HG03354 (cell line): Measurements from ENCODE around the gene RMND5A.

Experiments
- ATAC-seq: cut with Tn5 transposase; IDR thresholded peaks from one replicate; pipeline ENCODE4 v1.9.1; 2021; ENCODE audit warnings: mild to moderate bottlenecking; ENCODE audit not compliant: unreplicated experiment, poor library complexity, severe bottlenecking

Gene RMND5A

DNA sequence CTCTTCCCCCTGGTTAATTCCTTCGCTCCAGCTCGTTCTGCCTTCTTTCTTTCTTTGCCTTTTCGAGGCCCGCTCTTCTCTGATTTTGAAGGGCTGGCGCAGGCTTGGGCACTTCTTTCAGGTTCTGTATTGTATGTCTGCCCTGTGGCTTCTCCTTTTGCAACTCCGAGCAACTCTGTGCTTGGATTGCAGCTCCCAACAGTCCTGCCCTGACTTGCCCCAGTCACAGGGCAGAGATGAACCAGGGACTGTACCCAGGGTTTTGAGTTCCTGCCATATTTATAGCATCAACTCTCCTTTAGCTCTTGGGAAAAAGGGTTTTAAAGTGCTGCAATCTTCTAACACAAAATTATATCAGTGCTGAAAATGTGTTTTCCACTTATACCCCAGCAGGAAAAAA, 101.8 kb downstream of the RMND5A start:
- ATAC-seq = no peak

DNA sequence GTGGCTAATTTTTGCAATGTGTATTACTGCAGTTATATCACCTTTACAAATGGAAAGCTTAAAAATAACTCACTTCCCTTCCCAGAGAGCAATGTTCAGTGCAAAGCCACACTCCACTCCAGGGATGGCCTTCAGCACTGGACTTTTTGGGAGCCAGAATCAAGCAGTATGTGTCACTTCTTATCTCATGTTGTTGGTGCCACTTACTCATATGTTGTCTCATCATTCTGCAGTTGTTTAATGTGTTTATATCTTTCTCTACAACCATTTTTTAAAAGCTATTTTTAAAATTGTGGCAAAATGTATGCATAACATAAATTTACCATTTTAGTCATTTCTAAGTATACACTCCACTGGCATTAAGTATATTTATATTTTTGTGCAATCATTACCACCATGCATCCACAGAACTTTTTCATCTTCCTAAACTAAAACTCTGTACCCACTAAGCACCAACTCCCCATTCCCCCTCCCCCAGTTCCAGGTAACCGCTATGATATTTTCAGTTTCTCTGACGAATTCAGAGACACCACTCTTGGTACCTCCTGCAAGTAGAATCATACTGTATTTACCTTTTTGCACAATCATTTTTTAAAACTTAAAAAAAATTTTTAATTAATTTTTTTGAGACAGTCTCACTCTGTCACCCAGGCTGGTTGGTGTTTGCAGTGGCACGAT, 102.7 kb downstream of the RMND5A start:
- no peak for ATAC-seq

DNA sequence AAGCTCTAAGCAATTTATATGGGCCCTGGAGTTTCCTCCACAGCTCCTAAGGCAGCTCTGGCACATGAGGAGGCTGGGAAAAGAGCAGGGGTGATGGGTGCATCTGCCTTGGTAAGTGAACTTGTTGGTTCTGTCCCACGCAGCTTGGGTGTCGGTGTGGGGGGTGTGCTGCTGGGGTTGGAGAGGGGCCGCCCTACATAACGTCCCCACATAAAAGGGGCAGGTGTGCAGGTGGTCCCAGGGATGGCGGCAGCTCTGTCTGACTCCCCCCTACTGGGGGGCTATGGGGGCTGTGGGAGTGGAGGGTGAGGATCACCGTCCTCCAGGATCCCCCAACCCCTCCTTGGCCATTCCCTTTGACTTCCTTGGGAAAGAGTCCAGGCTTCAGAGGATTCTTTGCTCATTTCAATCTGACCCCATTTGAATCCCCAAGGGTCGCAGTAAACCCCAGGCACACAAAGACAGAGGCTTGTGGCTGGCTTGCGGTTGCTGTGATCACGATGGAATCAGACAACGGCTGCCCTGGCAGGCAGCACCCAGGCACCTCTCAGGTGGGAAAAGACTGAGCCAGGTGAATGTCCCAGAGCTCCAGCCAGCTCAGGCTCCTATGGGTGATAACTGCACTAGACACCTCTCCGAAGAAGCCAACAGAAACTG, 105.1 kb downstream of the RMND5A start:
- ATAC-seq = no peak

DNA sequence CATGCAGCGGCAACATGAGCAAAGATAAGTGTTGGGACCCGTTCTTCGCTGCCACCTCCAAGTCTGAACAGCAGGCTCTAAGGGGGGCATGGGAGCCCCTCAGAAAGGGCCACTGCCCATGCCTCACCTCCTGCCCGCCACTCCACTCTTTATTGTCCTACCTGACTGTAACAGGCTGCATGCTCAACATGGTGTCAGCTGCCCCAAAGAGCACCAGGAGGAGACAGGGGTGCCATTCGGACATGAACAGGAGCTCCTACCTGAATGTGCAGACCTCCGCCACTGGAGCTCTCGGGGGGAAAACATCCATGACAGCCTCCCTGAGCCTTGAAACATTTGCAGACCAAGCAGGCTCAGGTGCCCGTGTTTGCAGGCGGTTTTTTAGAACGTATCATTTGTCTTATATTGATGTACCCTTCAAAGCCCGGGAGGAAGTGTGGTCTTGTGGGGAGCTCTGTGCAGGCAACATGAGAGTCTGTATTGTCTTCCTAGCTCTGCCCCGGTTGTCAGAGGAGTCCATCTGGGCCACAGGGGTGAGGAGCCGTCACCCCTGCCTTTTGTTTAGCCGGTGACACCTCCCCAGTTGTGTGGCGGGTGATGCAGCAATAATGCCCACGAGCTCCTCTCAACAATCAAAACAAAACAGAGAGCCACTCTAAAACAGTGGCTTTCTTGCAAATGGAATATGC, 105.7 kb downstream of the RMND5A start:
- no peak for ATAC-seq

DNA sequence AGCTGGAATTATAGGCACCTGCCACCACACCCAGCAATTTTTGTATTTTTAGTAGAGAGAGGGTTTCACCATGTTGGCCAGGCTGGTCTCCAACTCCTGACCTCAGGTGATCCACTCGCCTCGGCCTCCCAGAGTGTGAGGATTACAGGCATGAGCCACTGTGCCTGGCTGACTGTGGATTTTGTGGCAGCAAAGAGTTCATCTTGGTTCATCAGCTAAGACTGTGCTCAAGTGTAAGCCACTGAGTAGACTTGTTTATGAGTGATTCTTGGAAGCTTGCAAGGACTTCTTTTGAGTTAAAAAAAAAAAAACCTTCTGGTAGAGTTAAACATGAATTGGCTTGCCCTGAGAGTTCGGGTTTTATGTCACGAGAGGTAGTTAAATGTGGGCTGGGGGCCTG, 106.9 kb downstream of the RMND5A start:
- ATAC-seq = no peak
